ENCODE results near the gene NEGR1. TPM values are rescaled to one million over a fixed set of nuclear protein-coding genes. Genes with fewer than 3 reads are reported as not detected.

Gene NEGR1
- total and polyA plus RNA-seq, 2 experiments from 2014 or later = 0.57 to 0.94 TPM

DNA sequence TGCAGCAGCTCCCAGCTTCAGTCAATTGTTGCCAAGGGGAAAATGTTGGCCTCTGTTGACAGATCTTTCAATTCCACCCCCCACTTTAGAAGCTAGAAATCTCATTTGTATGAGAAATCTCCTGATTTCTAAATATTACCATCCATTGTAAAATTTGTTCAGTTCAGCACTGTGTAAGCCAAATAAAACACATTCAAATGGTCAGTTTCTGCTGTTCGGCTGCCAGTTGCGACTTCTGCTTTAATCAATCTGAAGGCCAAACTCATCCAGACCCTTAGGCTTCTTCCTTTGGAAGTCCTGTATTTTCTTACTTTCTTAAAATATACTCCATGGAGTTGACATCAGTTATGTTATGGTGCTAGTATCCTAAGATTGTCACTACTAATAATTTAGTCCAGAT lies 920.3 kb downstream of the NEGR1 start (continued):
- TF ChIP-seq ETS1 (IDR thresholded peaks at IDR 0.05) = no peak
- no peak for TF ChIP-seq ZNF331 (CRISPR knock-in tag; IDR thresholded peaks at IDR 0.05; ENCODE audit: low read depth)
- TF ChIP-seq, protein P1, sequence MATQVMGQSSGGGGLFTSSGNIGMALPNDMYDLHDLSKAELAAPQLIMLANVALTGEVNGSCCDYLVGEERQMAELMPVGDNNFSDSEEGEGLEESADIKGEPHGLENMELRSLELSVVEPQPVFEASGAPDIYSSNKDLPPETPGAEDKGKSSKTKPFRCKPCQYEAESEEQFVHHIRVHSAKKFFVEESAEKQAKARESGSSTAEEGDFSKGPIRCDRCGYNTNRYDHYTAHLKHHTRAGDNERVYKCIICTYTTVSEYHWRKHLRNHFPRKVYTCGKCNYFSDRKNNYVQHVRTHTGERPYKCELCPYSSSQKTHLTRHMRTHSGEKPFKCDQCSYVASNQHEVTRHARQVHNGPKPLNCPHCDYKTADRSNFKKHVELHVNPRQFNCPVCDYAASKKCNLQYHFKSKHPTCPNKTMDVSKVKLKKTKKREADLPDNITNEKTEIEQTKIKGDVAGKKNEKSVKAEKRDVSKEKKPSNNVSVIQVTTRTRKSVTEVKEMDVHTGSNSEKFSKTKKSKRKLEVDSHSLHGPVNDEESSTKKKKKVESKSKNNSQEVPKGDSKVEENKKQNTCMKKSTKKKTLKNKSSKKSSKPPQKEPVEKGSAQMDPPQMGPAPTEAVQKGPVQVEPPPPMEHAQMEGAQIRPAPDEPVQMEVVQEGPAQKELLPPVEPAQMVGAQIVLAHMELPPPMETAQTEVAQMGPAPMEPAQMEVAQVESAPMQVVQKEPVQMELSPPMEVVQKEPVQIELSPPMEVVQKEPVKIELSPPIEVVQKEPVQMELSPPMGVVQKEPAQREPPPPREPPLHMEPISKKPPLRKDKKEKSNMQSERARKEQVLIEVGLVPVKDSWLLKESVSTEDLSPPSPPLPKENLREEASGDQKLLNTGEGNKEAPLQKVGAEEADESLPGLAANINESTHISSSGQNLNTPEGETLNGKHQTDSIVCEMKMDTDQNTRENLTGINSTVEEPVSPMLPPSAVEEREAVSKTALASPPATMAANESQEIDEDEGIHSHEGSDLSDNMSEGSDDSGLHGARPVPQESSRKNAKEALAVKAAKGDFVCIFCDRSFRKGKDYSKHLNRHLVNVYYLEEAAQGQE (IDR thresholded peaks at IDR 0.05; ENCODE audit: unreplicated experiment) = no peak
- no peak for TF ChIP-seq EZH2 (IDR thresholded peaks at IDR 0.05; ENCODE audit: low read depth, unreplicated experiment)
- no peak for TF ChIP-seq JUNB (IDR thresholded peaks at IDR 0.05; ENCODE audit: unreplicated experiment)

DNA sequence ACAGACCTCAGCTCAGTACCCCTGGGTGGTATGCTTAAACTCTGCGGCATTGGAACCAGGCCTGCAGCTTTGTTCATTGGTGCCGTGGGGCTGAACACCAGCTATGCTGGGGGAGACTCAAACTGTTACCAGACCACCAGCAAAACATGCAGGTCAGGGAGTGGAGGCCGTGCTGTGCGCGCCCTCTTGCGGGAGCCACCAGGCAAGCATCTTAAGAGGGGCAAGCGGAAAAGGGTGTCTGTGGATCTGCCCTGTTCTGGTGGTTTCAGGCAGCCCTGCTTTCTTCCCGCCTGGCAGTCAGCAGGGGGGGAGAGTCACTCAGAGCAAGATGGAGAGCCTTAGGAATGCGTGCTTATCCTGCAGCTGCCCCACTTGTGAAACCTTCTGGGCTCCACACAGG lies 924.6 kb downstream of the NEGR1 start:
- Histone ChIP-seq H3K27me3 (ENCODE audit: insufficient read depth) (no peaks in the 10 kb centered on the region), H3K27ac (ENCODE audit: low read depth) (no peak overlapping the region), H3F3A (replicated peaks; ENCODE audit: low read depth) (no peaks in the 10 kb centered on the region), H3K9me2 (ENCODE audit: insufficient read depth) (no peaks in the 10 kb centered on the region), H4K20me1 (replicated peaks; ENCODE audit: insufficient read depth) (no peaks in the 10 kb centered on the region), H2AFZ (peak overlapping the region; percentile 74; the same call in 1 of the 2 replicates), H3K36me3 (ENCODE audit: insufficient read depth) (no peaks in the 10 kb centered on the region), H3K4me1 (ENCODE audit: insufficient read depth) (no peaks in the 10 kb centered on the region), H3K79me2 (replicated peaks; ENCODE audit: insufficient read depth) (no peaks in the 10 kb centered on the region), H3K4me3 (no peak overlapping the region), H3K4me2 (no peak overlapping the region)
- peak; percentile 88 for ATAC-seq
- no peaks in the 10 kb centered on the region for H3K4me1 Mint-ChIP-seq
- H3K36me3 Mint-ChIP-seq (ENCODE audit: low read depth) = no peaks in the 10 kb centered on the region
- DNase-seq (ENCODE audit: low spot score) = peak; percentile 63
- TF ChIP-seq, protein P2, sequence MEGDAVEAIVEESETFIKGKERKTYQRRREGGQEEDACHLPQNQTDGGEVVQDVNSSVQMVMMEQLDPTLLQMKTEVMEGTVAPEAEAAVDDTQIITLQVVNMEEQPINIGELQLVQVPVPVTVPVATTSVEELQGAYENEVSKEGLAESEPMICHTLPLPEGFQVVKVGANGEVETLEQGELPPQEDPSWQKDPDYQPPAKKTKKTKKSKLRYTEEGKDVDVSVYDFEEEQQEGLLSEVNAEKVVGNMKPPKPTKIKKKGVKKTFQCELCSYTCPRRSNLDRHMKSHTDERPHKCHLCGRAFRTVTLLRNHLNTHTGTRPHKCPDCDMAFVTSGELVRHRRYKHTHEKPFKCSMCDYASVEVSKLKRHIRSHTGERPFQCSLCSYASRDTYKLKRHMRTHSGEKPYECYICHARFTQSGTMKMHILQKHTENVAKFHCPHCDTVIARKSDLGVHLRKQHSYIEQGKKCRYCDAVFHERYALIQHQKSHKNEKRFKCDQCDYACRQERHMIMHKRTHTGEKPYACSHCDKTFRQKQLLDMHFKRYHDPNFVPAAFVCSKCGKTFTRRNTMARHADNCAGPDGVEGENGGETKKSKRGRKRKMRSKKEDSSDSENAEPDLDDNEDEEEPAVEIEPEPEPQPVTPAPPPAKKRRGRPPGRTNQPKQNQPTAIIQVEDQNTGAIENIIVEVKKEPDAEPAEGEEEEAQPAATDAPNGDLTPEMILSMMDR (conservative IDR thresholded peaks at IDR 0.05; ENCODE audit: low read depth in 2 of 2) = peak; percentile 52 to 82
- TF ChIP-seq ETS1 (IDR thresholded peaks at IDR 0.05) = no peak
- H3K4me3 Mint-ChIP-seq = no peak overlapping the region
- H3K27me3 Mint-ChIP-seq (ENCODE audit: insufficient read depth, low read depth, poor library complexity) = peaks cover 6% of the 10 kb centered on the region
- no peaks in the 10 kb centered on the region for H3K9me3 Mint-ChIP-seq
- no peak overlapping the region; the same call in 1 of the 2 replicates for H3K27ac Mint-ChIP-seq

Measured in GM23338 (cell line).